Left ventricle myocardium inferior (tissue), 1 donor: ENCODE data around the gene TMED1. TPM values are rescaled to one million over a fixed set of nuclear protein-coding genes. Genes with fewer than 3 reads are reported as not detected.

Experiments used
- DNase-seq: peaks from one replicate; pipeline ENCODE4 v3.0.0-alpha.2; 2020
- H3K27ac ChIP-seq: fragments of 200-600 bp; replicated peaks from 2 replicates; pipeline ENCODE4 v1.8.0; 2021
- H3K27me3 ChIP-seq: fragments of 200-600 bp; 2 replicates; pipeline ENCODE4 v1.8.0; 2021; ENCODE audit warnings: low read depth
- H3K36me3 ChIP-seq: fragments of 200-600 bp; 2 replicates; pipeline ENCODE4 v1.8.0; 2021
- H3K4me1 ChIP-seq: fragments of 200-600 bp; 2 replicates; pipeline ENCODE4 v1.8.0; 2021
- H3K4me3 ChIP-seq: fragments of 200-600 bp; 2 replicates; pipeline ENCODE4 v1.8.0; 2021; ENCODE audit warnings: mild to moderate bottlenecking, moderate library complexity
- H3K9me3 ChIP-seq: fragments of 200-600 bp; replicated peaks from 2 replicates; pipeline ENCODE4 v1.8.0; 2021
- CTCF ChIP-seq: fragments of 200-600 bp; IDR thresholded peaks from 2 replicates; pipeline ENCODE4 v1.8.0; 2021; ENCODE audit warnings: antibody characterized with exemption, mild to moderate bottlenecking, borderline replicate concordance
- intact Hi-C: fragments of 100-400 bp; cut with micrococcal nuclease; formaldehyde crosslinking; loops from one replicate; pipeline ENCODE4 v1.11.0; 2022
- total RNA-seq: library from RNA; stranded (reverse); fragmentation: NEBNext Ultra II Directional; extraction: Animal tissue kit (Norgen Biotek cat#: 25700); gene quantifications from one replicate; pipeline ENCODE4 v1.2.1, GENCODE V29; 2021
- donor health status: DM: no; HTN: yes; CAD: no; lungs with severe emphysema.

Gene TMED1
- total RNA-seq, 1 donor from 2014 or later: 32.9 TPM

- no peak for TF ChIP-seq CTCF
- intact Hi-C loops: no loop called here
- H3K4me3 ChIP-seq: no peak overlapping the region
- H3K36me3 ChIP-seq: peaks cover 98% of the 10 kb centered on the region
- no peak for DNase-seq
- H3K9me3 ChIP-seq: no peaks in the 10 kb centered on the region
- H3K4me1 ChIP-seq: peaks cover 5% of the 10 kb centered on the region
- no peak overlapping the region for H3K27ac ChIP-seq
- no peaks in the 10 kb centered on the region for H3K27me3 ChIP-seq
These were observed 26.2 kb downstream of the TMED1 start for GRCh38 chr19:10809651-10810285.

- Histone ChIP-seq H3K27ac (no peak overlapping the region), H3K27me3 (no peaks in the 10 kb centered on the region)
- intact Hi-C loops: no loop called here
These were observed 26.9 kb downstream of the TMED1 start for GRCh38 chr19:10808937-10809649.

GRCh38 chr19:10805758-10806247, 30.2 kb downstream of the TMED1 start:
- no peak overlapping the region for H3K4me3 ChIP-seq
- no peaks in the 10 kb centered on the region for H3K9me3 ChIP-seq
- no peak for DNase-seq
- peaks cover 5% of the 10 kb centered on the region for H3K4me1 ChIP-seq
- TF ChIP-seq CTCF: no peak
- intact Hi-C loops: no loop called here
- no peaks in the 10 kb centered on the region for H3K27me3 ChIP-seq
- H3K36me3 ChIP-seq: peaks cover 98% of the 10 kb centered on the region
- no peak overlapping the region for H3K27ac ChIP-seq

More at GRCh38 chr19:10808937-10809649, 26.9 kb downstream of the TMED1 start:
- Histone ChIP-seq H3K36me3 (peaks cover 98% of the 10 kb centered on the region), H3K4me1 (peaks cover 5% of the 10 kb centered on the region), H3K9me3 (no peaks in the 10 kb centered on the region), H3K4me3 (no peak overlapping the region)
- no peak for TF ChIP-seq CTCF
- no peak for DNase-seq

GRCh38 chr19:10805065-10805757, 30.8 kb downstream of the TMED1 start:
- Histone ChIP-seq H3K4me1 (peaks cover 10% of the 10 kb centered on the region), H3K4me3 (no peak overlapping the region), H3K36me3 (peaks cover 98% of the 10 kb centered on the region), H3K9me3 (no peaks in the 10 kb centered on the region), H3K27me3 (no peaks in the 10 kb centered on the region), H3K27ac (no peak overlapping the region)
- TF ChIP-seq CTCF: no peak
- intact Hi-C loops: no loop called here
- DNase-seq: no peak

- intact Hi-C loops: no loop called here
- H3K36me3 ChIP-seq: peaks cover 97% of the 10 kb centered on the region
- no peaks in the 10 kb centered on the region for H3K9me3 ChIP-seq
- no peak overlapping the region for H3K4me3 ChIP-seq
- no peak for TF ChIP-seq CTCF
- peaks cover 23% of the 10 kb centered on the region for H3K4me1 ChIP-seq
- H3K27me3 ChIP-seq: no peaks in the 10 kb centered on the region
- H3K27ac ChIP-seq: no peak overlapping the region
- DNase-seq: no peak
These were observed 32.8 kb downstream of the TMED1 start for GRCh38 chr19:10803252-10803651.
